ENCODE data around the gene CDHR5.

Gene CDHR5

GRCh38 chr11:607971-608659 lies 16.6 kb downstream of the CDHR5 start:
- no peak for ATAC-seq (ENCODE audit: insufficient read depth, low read depth)
- Histone ChIP-seq H3K27me3 (ENCODE audit: insufficient read depth, low read length, poor library complexity) (no peaks in the 10 kb centered on the region), H4K20me1 (ENCODE audit: insufficient read depth, low read length) (peaks cover 69% of the 10 kb centered on the region), H3K79me2 (ENCODE audit: insufficient read depth, low read length) (peaks cover 6% of the 10 kb centered on the region), H3K4me2 (ENCODE audit: insufficient read depth, low read length) (no peak overlapping the region), H3K36me3 (ENCODE audit: insufficient read depth, low read length) (peaks cover 100% of the 10 kb centered on the region), H3K9me3 (ENCODE audit: insufficient read depth, low read length, severe bottlenecking) (no peaks in the 10 kb centered on the region), H2AFZ (ENCODE audit: low read depth, low read length) (no peak overlapping the region), H3K27ac (ENCODE audit: low read length) (no peak overlapping the region), H3K4me1 (ENCODE audit: insufficient read depth, low read length) (0 out of 2 replicates have a peak, but pooled peaks cover 3% of the 10 kb centered on the region), H3K4me3 (ENCODE audit: low read depth in 1 of 2, low read length in 2 of 2) (no peak overlapping the region), H3K9ac (ENCODE audit: low read depth, low read length) (no peak overlapping the region)
- TF ChIP-seq EZH2 (IDR thresholded peaks at IDR 0.05; ENCODE audit: borderline replicate concordance, low read depth, low read length, severe bottlenecking) (no peak), CTCF (IDR thresholded peaks at IDR 0.05; ENCODE audit: borderline replicate concordance, extremely low read depth, low read length, poor library complexity, severe bottlenecking) (no peak)
- no peak for DNase-seq

- Histone ChIP-seq H2AFZ (ENCODE audit: low read depth, low read length) (no peak overlapping the region), H3K4me2 (ENCODE audit: insufficient read depth, low read length) (no peak overlapping the region), H3K4me1 (ENCODE audit: insufficient read depth, low read length) (no peaks in the 10 kb centered on the region), H4K20me1 (ENCODE audit: insufficient read depth, low read length) (peaks cover 62% of the 10 kb centered on the region), H3K4me3 (ENCODE audit: low read depth in 1 of 2, low read length in 2 of 2) (no peak overlapping the region), H3K36me3 (ENCODE audit: insufficient read depth, low read length) (peaks cover 100% of the 10 kb centered on the region), H3K27me3 (ENCODE audit: insufficient read depth, low read length, poor library complexity) (no peaks in the 10 kb centered on the region), H3K9me3 (ENCODE audit: insufficient read depth, low read length, severe bottlenecking) (no peaks in the 10 kb centered on the region), H3K9ac (ENCODE audit: low read depth, low read length) (no peak overlapping the region), H3K27ac (ENCODE audit: low read length) (no peak overlapping the region), H3K79me2 (ENCODE audit: insufficient read depth, low read length) (peaks cover 8% of the 10 kb centered on the region)
- no peak for DNase-seq
- TF ChIP-seq EZH2 (IDR thresholded peaks at IDR 0.05; ENCODE audit: borderline replicate concordance, low read depth, low read length, severe bottlenecking), result no peak
- no peak for TF ChIP-seq CTCF (IDR thresholded peaks at IDR 0.05; ENCODE audit: borderline replicate concordance, extremely low read depth, low read length, poor library complexity, severe bottlenecking)
- no peak for ATAC-seq (ENCODE audit: insufficient read depth, low read depth)
Observed at GRCh38 chr11:607020-607780, 17.6 kb downstream of the CDHR5 start.

- Histone ChIP-seq H3K9ac (ENCODE audit: low read depth, low read length) (no peak overlapping the region), H3K36me3 (ENCODE audit: insufficient read depth, low read length) (peaks cover 100% of the 10 kb centered on the region), H2AFZ (ENCODE audit: low read depth, low read length) (no peak overlapping the region), H3K27me3 (ENCODE audit: insufficient read depth, low read length, poor library complexity) (no peaks in the 10 kb centered on the region), H3K79me2 (ENCODE audit: insufficient read depth, low read length) (peaks cover 11% of the 10 kb centered on the region), H4K20me1 (ENCODE audit: insufficient read depth, low read length) (peaks cover 63% of the 10 kb centered on the region), H3K4me3 (ENCODE audit: low read depth in 1 of 2, low read length in 2 of 2) (no peak overlapping the region), H3K4me1 (ENCODE audit: insufficient read depth, low read length) (no peaks in the 10 kb centered on the region), H3K27ac (ENCODE audit: low read length) (no peak overlapping the region), H3K4me2 (ENCODE audit: insufficient read depth, low read length) (no peak overlapping the region), H3K9me3 (ENCODE audit: insufficient read depth, low read length, severe bottlenecking) (no peaks in the 10 kb centered on the region)
- TF ChIP-seq EZH2 (IDR thresholded peaks at IDR 0.05; ENCODE audit: borderline replicate concordance, low read depth, low read length, severe bottlenecking), result no peak
- TF ChIP-seq CTCF (IDR thresholded peaks at IDR 0.05; ENCODE audit: borderline replicate concordance, extremely low read depth, low read length, poor library complexity, severe bottlenecking), result no peak
- ATAC-seq (ENCODE audit: insufficient read depth, low read depth) (no peak), DNase-seq (no peak)
Observed at GRCh38 chr11:606245-606644, 18.5 kb downstream of the CDHR5 start.
